SK-N-SH (cell line): ENCODE results near the gene PCBP3. TPM values are rescaled to one million over a fixed set of nuclear protein-coding genes. Genes with fewer than 3 reads are reported as not detected.

ENCODE experiments used
- CTCF ChIA-PET: fragments of 300-600, 350-600 bp; formaldehyde crosslinking; extraction: SDS; loops from one replicate; lab custom pipeline; 2021; lab: Yijun Ruan, JAX
- POLR2A ChIA-PET: fragments of 350-600 bp; sonication (Branson Sonifier 250); formaldehyde crosslinking; extraction: SDS; loops from one replicate; lab custom pipeline; 2020; ENCODE audit warnings: antibody characterized with exemption, inconsistent platforms; lab: Yijun Ruan, JAX
- DNase-seq: peaks from one replicate; pipeline ENCODE4 v3.0.0; 2012
- H2AFZ ChIP-seq: fragments of 200-600 bp; sonication (generic); 2 replicates; pipeline ENCODE4 v1.8.1; 2016; ENCODE audit warnings: antibody characterized with exemption, mild to moderate bottlenecking, low read depth
- H3F3A ChIP-seq: fragments of 200-600 bp; sonication (generic); replicated peaks from 2 replicates; pipeline ENCODE3; 2016; ENCODE audit warnings: antibody characterized with exemption, mild to moderate bottlenecking; ENCODE audit not compliant: insufficient read depth
- H3K27ac ChIP-seq, 2 experiments: fragments of 200-500 bp in 1 of 2; fragments of 200-600 bp in 1 of 2; sonication (Bioruptor generic) in 1 of 2; sonication (generic), shearing (Covaris generic) in 1 of 2; 2 replicates each; pipeline versions ENCODE4 v1.5.1 to v1.6.1; 2014 to 2016; ENCODE audit warnings: low read depth in 2 of 2, inconsistent platforms in 1 of 2, low read length in 1 of 2, mild to moderate bottlenecking in 1 of 2, mixed read lengths in 1 of 2
- H3K27me3 ChIP-seq: fragments of 200-600 bp; sonication (generic), shearing (Covaris generic); 2 replicates; pipeline ENCODE4 v1.6.1; 2016; ENCODE audit warnings: mixed run types; ENCODE audit not compliant: insufficient read depth
- H3K36me3 ChIP-seq, 2 experiments: fragments of 200-500 bp in 1 of 2; fragments of 200-600 bp in 1 of 2; sonication (Bioruptor generic) in 1 of 2; sonication (generic) in 1 of 2; replicated peaks in 1 of 2; 2 replicates each; pipeline versions ENCODE3 to v1.5.1; 2014 to 2016; ENCODE audit warnings: low read length in 1 of 2, mild to moderate bottlenecking in 1 of 2; ENCODE audit not compliant: insufficient read depth in 2 of 2, control insufficient read depth in 1 of 2
- H3K4me1 ChIP-seq, 2 experiments: fragments of 200-500 bp in 1 of 2; fragments of 200-600 bp in 1 of 2; sonication (Bioruptor generic) in 1 of 2; sonication (generic), shearing (Covaris generic) in 1 of 2; 2 replicates each; pipeline versions ENCODE4 v1.5.1 to v1.6.1; 2014 to 2016; ENCODE audit warnings: low read depth in 1 of 2, low read length in 1 of 2, mixed run types in 1 of 2; ENCODE audit not compliant: insufficient read depth in 2 of 2, control insufficient read depth in 1 of 2
- H3K4me2 ChIP-seq: fragments of 200-600 bp; sonication (generic), shearing (Covaris generic); 2 replicates; pipeline ENCODE4 v1.6.1; 2017; ENCODE audit warnings: mixed run types
- H3K4me3 ChIP-seq, 2 experiments: fragments of 200-500 bp in 1 of 2; fragments of 200-600 bp in 1 of 2; sonication (Bioruptor generic) in 1 of 2; sonication (generic), shearing (Covaris generic) in 1 of 2; 2 replicates each; pipeline versions ENCODE4 v1.5.1 to v1.8.1; 2014 to 2016; ENCODE audit warnings: low read depth in 2 of 2, inconsistent platforms in 1 of 2, low read length in 1 of 2, mild to moderate bottlenecking in 1 of 2, mixed read lengths in 1 of 2, moderate library complexity in 1 of 2
- H3K79me2 ChIP-seq: fragments of 200-600 bp; sonication (generic); 2 replicates; pipeline ENCODE4 v1.8.1; 2017; ENCODE audit warnings: mild to moderate bottlenecking; ENCODE audit not compliant: insufficient read depth
- H3K9ac ChIP-seq: fragments of 200-600 bp; sonication (generic); 2 replicates; pipeline ENCODE4 v1.6.1; 2017; ENCODE audit warnings: mixed run types
- H3K9me2 ChIP-seq: fragments of 200-600 bp; sonication (generic); 2 replicates; pipeline ENCODE4 v1.6.1; 2017; ENCODE audit warnings: mixed run types
- H3K9me3 ChIP-seq: fragments of 200-600 bp; sonication (generic); 2 replicates; pipeline ENCODE4 v1.6.1; 2017; ENCODE audit warnings: mixed run types, mild to moderate bottlenecking, moderate library complexity
- H4K20me1 ChIP-seq: fragments of 200-600 bp; sonication (generic); 2 replicates; pipeline ENCODE4 v1.6.1; 2017; ENCODE audit warnings: mild to moderate bottlenecking, mixed run types; ENCODE audit not compliant: insufficient read depth
- ELF1 ChIP-seq: IDR thresholded peaks from 2 replicates; pipeline ENCODE4 v1.4.0; 2012
- GATA2 ChIP-seq: sonication (generic); formaldehyde crosslinking; IDR thresholded peaks from 2 replicates; pipeline ENCODE4 v1.5.0; 2020; ENCODE audit warnings: mild to moderate bottlenecking, missing genetic modification reagents
- JUND ChIP-seq: IDR thresholded peaks from 2 replicates; pipeline ENCODE4 v1.4.0; 2012
- MEF2A ChIP-seq: IDR thresholded peaks from 2 replicates; pipeline ENCODE4 v1.4.0; 2012; ENCODE audit warnings: low read depth, borderline replicate concordance
- NFIC ChIP-seq: IDR thresholded peaks from 2 replicates; pipeline ENCODE4 v1.4.0; 2012; ENCODE audit warnings: borderline replicate concordance
- TAF1 ChIP-seq: IDR thresholded peaks from 2 replicates; pipeline ENCODE4 v1.6.1; 2012; ENCODE audit warnings: low read depth, mild to moderate bottlenecking, low read length, moderate library complexity, borderline replicate concordance
- TEAD4 ChIP-seq: IDR thresholded peaks from 2 replicates; pipeline ENCODE4 v1.4.0; 2012; ENCODE audit warnings: mild to moderate bottlenecking, borderline replicate concordance; ENCODE audit not compliant: insufficient read depth
- YY1 ChIP-seq: IDR thresholded peaks from 2 replicates; pipeline ENCODE4 v1.4.0; 2012; ENCODE audit warnings: low read depth, mild to moderate bottlenecking
- whole genome bisulfite sequencing: methylation state at CpG from one replicate; pipeline ENCODE4 v1.1.6; 2017; ENCODE audit warnings: low lambda C conversion rate; 5-methylcytosine and 5-hydroxymethylcytosine counted together
- polyA plus RNA-seq, 3 experiments: library from polyadenylated mRNA; depleted of rRNA; stranded (reverse); fragments of >200 nt; gene quantifications; 2 replicates each; pipeline ENCODE4 v1.2.3, GENCODE V29; 2012
- TF ChIP-seq, protein P1 (sequence below): IDR thresholded peaks from 2 replicates; pipeline ENCODE4 v1.4.0; 2012; ENCODE audit warnings: low read depth, borderline replicate concordance
- TF ChIP-seq, protein P2 (sequence below): IDR thresholded peaks from 2 replicates; pipeline ENCODE4 v1.4.0; 2012; ENCODE audit warnings: low read depth
- TF ChIP-seq, protein P3 (sequence below): IDR thresholded peaks from 2 replicates; pipeline ENCODE4 v1.6.1; 2012; ENCODE audit warnings: mild to moderate bottlenecking, low read depth, low read length, moderate library complexity

PCBP3 gene
- polyA plus RNA-seq, 1 of the 3 experiments (the other 2 are of a cell fraction): 9.5 TPM

DNA sequence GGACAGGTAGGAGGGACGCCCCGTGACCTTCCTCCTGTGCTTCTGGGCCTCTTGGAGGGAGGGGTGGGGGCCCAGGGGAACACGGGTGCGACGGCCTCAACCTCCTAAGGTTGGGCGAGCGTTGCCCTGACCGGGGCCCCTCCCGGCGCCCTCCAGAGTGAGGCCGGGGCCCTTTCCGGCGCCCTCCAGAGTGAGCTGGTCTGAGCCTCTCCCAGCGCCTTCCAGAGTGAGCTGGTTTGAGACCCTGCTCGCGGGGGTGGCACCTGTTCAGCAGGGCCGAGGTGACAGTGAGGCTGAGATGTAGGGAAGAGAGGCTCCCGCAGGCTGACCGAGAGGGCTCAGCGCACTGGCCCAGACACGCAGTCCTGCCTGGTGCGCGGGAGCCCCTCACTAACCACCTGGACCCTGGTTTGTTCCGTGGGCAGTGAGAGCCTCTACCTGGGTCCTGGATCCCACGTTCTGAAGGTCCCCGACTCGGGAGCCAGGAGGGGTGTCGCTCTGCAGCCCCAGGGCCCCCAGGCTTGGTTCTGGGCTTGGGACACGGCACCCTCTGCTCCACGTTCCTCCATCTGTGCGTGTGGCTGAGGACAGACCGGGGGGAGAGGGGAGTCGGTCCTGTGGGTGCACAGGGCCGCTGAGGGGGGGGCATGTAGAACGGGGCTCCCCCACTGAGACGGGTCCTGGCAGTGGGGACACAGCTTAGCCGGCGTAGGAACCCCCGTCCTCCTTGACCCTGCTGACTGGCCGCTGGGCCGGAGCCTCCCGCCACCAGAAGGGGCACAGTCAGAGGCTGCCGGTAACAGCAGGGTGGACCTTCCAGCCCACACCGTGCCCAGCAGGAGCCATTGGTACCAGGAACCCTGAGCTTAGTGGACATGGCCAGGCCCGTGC, 339.5 kb downstream of the PCBP3 start:
- peaks cover 12% of the 10 kb centered on the region for H3K79me2 ChIP-seq

More for the DNA sequence above, 339.5 kb downstream of the PCBP3 start:
- Histone ChIP-seq H3F3A (peaks cover 11% of the 10 kb centered on the region), H3K27me3 (no peaks in the 10 kb centered on the region), H4K20me1 (no peaks in the 10 kb centered on the region), H3K36me3 (peaks cover 7 to 15% of the 10 kb centered on the region in 2 experiments), H3K4me2 (peak overlapping the region; percentile 90), H3K9ac (peak overlapping the region; percentile 86; the same call in 1 of the 2 replicates), H3K9me2 (no peaks in the 10 kb centered on the region), H3K4me1 (peaks cover 3 to 20% of the 10 kb centered on the region in 2 experiments; a peak in 1 of 4 replicates), H3K9me3 (no peaks in the 10 kb centered on the region), H3K27ac (no peak overlapping the region), H2AFZ (no peak overlapping the region), H3K4me3 (peak overlapping the region; percentile 69 to 86)
- POLR2A ChIA-PET: interaction anchor here (1.0 to 1.4 kb wide), 3 partner anchors 10 to 15 kb away, joined by 3 to 4 read pairs (median 4); no protein-coding TSS in a partner anchor
- peak; percentile 41 for DNase-seq
- TF ChIP-seq YY1 (no peak), TAF1 (no peak), MEF2A (no peak), ELF1 (no peak), GATA2 (no peak), NFIC (no peak), JUND (no peak), TEAD4 (no peak)
- TF ChIP-seq, protein P1, sequence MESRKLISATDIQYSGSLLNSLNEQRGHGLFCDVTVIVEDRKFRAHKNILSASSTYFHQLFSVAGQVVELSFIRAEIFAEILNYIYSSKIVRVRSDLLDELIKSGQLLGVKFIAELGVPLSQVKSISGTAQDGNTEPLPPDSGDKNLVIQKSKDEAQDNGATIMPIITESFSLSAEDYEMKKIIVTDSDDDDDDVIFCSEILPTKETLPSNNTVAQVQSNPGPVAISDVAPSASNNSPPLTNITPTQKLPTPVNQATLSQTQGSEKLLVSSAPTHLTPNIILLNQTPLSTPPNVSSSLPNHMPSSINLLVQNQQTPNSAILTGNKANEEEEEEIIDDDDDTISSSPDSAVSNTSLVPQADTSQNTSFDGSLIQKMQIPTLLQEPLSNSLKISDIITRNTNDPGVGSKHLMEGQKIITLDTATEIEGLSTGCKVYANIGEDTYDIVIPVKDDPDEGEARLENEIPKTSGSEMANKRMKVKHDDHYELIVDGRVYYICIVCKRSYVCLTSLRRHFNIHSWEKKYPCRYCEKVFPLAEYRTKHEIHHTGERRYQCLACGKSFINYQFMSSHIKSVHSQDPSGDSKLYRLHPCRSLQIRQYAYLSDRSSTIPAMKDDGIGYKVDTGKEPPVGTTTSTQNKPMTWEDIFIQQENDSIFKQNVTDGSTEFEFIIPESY: no peak
- TF ChIP-seq, protein P2, sequence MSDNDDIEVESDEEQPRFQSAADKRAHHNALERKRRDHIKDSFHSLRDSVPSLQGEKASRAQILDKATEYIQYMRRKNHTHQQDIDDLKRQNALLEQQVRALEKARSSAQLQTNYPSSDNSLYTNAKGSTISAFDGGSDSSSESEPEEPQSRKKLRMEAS: no peak
- TF ChIP-seq, protein P3, sequence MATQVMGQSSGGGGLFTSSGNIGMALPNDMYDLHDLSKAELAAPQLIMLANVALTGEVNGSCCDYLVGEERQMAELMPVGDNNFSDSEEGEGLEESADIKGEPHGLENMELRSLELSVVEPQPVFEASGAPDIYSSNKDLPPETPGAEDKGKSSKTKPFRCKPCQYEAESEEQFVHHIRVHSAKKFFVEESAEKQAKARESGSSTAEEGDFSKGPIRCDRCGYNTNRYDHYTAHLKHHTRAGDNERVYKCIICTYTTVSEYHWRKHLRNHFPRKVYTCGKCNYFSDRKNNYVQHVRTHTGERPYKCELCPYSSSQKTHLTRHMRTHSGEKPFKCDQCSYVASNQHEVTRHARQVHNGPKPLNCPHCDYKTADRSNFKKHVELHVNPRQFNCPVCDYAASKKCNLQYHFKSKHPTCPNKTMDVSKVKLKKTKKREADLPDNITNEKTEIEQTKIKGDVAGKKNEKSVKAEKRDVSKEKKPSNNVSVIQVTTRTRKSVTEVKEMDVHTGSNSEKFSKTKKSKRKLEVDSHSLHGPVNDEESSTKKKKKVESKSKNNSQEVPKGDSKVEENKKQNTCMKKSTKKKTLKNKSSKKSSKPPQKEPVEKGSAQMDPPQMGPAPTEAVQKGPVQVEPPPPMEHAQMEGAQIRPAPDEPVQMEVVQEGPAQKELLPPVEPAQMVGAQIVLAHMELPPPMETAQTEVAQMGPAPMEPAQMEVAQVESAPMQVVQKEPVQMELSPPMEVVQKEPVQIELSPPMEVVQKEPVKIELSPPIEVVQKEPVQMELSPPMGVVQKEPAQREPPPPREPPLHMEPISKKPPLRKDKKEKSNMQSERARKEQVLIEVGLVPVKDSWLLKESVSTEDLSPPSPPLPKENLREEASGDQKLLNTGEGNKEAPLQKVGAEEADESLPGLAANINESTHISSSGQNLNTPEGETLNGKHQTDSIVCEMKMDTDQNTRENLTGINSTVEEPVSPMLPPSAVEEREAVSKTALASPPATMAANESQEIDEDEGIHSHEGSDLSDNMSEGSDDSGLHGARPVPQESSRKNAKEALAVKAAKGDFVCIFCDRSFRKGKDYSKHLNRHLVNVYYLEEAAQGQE: no peak
- WGBS: 94% methylated on average over 20 of the region's 45 CpGs
- CTCF ChIA-PET: interaction anchor here (0.5 to 2.8 kb wide), 5 partner anchors 10 to 844 kb away, joined by 3 to 8 read pairs (median 4); partner anchors contain the start of gene COL6A2
